Activated T-cell treated with anti-CD3 and anti-CD28 coated beads for 48 hours (primary cell): ENCODE data around the gene MIA.
"Not testable (repeated sequence)": the region's sequence is repeated elsewhere in the genome, so short reads cannot be mapped to it uniquely, and the experiment has no call there.

Experiments used
- DNase-seq: peaks from one replicate; pipeline ENCODE4 v3.0.0-alpha.2; 2020; ENCODE audit warnings: low read depth

MIA gene

GRCh38 chr19:40822704-40823553, 47.6 kb downstream of the MIA start:
- DNase-seq, result not testable (repeated sequence)

DNA sequence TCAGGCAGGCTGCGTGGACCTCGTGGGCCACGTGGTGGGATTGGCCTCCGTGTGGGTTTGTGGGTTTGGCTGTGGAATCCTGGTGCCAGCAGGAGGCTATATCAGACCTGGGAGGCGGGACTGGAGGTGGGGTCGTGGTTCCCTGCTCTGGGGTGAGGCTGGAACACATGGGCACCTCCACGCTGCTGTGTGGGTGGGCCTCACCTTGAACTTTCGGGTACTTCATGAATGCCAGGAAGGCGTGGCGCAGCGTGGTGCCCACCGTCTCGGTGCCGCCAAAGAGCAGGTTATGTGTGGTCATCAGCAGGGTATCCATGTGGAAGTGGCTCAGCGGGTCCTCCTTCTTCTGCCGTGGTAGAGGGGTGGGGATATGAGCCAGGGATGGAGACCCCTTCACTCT, 49.6 kb downstream of the MIA start:
- DNase-seq, result not testable (repeated sequence)

DNA sequence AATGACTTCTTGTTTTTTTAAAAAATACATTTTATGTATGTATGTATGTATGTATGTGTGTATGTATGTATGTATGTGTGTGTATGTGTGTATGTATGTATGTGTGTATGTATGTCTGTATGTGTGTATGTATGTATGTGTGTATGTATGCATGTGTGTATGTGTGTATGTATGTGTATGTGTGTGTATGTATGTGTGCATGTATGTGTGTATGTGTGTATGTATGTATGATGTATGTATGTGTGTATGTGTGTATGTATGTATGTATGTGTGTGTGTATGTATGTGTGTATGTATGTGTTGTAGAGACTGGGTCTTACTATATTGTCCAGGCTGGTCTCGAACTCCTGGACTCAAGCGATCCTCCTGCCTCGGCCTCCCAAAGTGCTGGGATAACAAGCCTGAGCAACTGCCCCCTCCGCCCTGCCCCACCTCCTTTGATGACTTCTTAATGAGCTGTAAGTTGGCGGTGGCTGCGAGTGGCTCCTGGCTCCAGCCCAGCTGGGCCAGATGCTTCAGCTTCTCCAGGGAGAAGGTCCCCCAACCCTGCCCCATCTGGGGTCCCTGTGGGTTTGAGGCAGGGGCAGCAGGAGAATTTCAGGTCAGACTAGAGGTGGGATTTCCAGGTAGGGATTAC, 50.3 kb downstream of the MIA start:
- not testable (repeated sequence) for DNase-seq

DNA sequence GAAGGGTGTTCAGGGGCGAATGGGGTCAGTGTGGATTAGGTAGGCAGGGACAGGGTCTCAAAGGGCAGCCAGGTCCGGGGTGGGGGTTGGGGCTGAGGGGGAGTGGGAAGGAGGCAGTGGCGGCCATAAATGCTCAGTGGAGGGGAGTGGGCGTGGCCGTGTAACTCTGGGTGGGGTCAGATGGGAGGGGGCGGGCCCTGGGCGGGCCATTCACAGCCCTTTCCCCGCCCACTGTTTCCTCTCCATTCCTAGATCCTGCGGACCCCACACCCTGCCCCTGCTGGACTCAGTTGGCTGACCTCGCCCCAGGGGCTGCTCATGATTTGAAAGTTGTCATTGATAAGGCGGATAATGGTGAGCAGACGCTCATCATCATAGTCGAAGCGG, 51.0 kb downstream of the MIA start:
- not testable (repeated sequence) for DNase-seq

GRCh38 chr19:40826699-40827385, 51.5 kb downstream of the MIA start:
- not testable (repeated sequence) for DNase-seq
